PFSK-1 (cell line): ENCODE results near the gene OR51L1.

Experiments used
- POLR2AphosphoS5 ChIP-seq: IDR thresholded peaks from 2 replicates; pipeline ENCODE4 v1.6.1; 2012; ENCODE audit warnings: low read depth, mild to moderate bottlenecking, control low read depth, low read length, moderate library complexity
- TAF1 ChIP-seq: IDR thresholded peaks from 2 replicates; pipeline ENCODE4 v1.6.1; 2012; ENCODE audit warnings: low read length, control low read depth, borderline replicate concordance; ENCODE audit not compliant: insufficient read depth
- TF ChIP-seq, protein P1 (sequence below), 2 experiments: IDR thresholded peaks; 2 replicates each; pipeline versions ENCODE4 v1.6.1 to v1.8.0; 2011 to 2012; ENCODE audit warnings: low read depth in 2 of 2, low read length in 2 of 2, control low read depth in 1 of 2, inconsistent platforms in 1 of 2, mild to moderate bottlenecking in 1 of 2, moderate library complexity in 1 of 2; ENCODE audit not compliant: insufficient read depth in 1 of 2

DNA sequence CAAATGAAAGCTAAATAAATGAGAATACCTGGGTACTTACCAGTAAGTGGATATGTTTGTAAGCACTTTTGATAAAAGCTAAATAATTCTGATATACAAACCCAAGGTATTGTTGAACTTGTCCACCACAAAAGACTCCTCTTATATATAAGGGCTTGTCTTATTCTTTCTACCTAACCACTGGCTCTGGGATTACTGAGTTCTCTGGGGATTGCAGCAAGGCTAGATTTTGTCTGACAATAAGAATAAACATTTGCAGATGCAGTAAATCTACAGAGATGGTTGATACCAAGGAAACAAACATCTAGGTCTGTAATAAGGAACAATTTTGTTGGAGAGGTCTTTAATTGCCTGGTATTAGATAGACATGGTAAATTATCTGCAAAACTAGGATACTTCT is 47.1 kb upstream of the OR51L1 start, which contains the start of gene OR51A4:
- TF ChIP-seq POLR2AphosphoS5: no peak
- no peak for TF ChIP-seq TAF1
- TF ChIP-seq, protein P1, sequence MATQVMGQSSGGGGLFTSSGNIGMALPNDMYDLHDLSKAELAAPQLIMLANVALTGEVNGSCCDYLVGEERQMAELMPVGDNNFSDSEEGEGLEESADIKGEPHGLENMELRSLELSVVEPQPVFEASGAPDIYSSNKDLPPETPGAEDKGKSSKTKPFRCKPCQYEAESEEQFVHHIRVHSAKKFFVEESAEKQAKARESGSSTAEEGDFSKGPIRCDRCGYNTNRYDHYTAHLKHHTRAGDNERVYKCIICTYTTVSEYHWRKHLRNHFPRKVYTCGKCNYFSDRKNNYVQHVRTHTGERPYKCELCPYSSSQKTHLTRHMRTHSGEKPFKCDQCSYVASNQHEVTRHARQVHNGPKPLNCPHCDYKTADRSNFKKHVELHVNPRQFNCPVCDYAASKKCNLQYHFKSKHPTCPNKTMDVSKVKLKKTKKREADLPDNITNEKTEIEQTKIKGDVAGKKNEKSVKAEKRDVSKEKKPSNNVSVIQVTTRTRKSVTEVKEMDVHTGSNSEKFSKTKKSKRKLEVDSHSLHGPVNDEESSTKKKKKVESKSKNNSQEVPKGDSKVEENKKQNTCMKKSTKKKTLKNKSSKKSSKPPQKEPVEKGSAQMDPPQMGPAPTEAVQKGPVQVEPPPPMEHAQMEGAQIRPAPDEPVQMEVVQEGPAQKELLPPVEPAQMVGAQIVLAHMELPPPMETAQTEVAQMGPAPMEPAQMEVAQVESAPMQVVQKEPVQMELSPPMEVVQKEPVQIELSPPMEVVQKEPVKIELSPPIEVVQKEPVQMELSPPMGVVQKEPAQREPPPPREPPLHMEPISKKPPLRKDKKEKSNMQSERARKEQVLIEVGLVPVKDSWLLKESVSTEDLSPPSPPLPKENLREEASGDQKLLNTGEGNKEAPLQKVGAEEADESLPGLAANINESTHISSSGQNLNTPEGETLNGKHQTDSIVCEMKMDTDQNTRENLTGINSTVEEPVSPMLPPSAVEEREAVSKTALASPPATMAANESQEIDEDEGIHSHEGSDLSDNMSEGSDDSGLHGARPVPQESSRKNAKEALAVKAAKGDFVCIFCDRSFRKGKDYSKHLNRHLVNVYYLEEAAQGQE (IDR thresholded peaks at IDR 0.05; ENCODE audit: insufficient read depth in 1 of 2, low read depth in 2 of 2, low read length in 2 of 2): no peak
